Adrenal gland (tissue), 12 donors: ENCODE measurements around the gene PRICKLE4. TPM values are rescaled to one million over a fixed set of nuclear protein-coding genes. Genes with fewer than 3 reads are reported as not detected.

Experiments used
- DNase-seq, 7 donors: peaks; one replicate each; pipeline ENCODE4 v3.0.0-alpha.2; 2019 to 2020
- H3K27ac ChIP-seq, 5 donors: fragments of 200-600 bp; sonication (generic) in 4 of 5; 1 replicate in 3 of 5; 2 replicates in 2 of 5; pipeline versions ENCODE4 v1.5.1 to v1.8.0; 2016 to 2020; ENCODE audit warnings: mild to moderate bottlenecking in 1 of 5
- H3K27me3 ChIP-seq: fragments of 200-600 bp; 2 replicates; pipeline ENCODE4 v1.8.0; 2021
- H3K36me3 ChIP-seq, 2 donors: fragments of 200-600 bp; replicated peaks in 1 of 2; 1 replicate in 1 of 2; 2 replicates in 1 of 2; pipeline versions ENCODE4 v1.5.1 to v1.8.0; 2018 to 2022
- H3K4me1 ChIP-seq, 2 donors: fragments of 200-600 bp; replicated peaks in 1 of 2; 1 replicate in 1 of 2; 2 replicates in 1 of 2; pipeline versions ENCODE4 v1.5.1 to v1.8.0; 2018 to 2021
- H3K4me3 ChIP-seq, 4 donors: fragments of 200-600 bp; sonication (generic) in 3 of 4; one replicate each; pipeline ENCODE4 v1.5.1; 2016 to 2018
- H3K9me3 ChIP-seq, 3 donors: fragments of 200-600 bp; sonication (generic) in 1 of 3; replicated peaks in 1 of 3; 1 replicate in 2 of 3; 2 replicates in 1 of 3; pipeline versions ENCODE4 v1.5.1 to v1.8.0; 2016 to 2021
- POLR2A ChIP-seq, 2 donors: fragments of 450-650 bp; IDR thresholded peaks; one replicate each; pipeline ENCODE4 v1.6.1; 2017; ENCODE audit warnings: antibody characterized with exemption in 2 of 2, mild to moderate bottlenecking in 2 of 2, moderate library complexity in 1 of 2
- WGBS, 4 donors: extraction: QIAGEN DNeasy Blood & Tissue Kit in 2 of 4; methylation state at CpG; one replicate each; pipeline versions ENCODE4 v1.1.5 to v1.1.7; 2013 to 2017; 5-methylcytosine and 5-hydroxymethylcytosine counted together
- intact Hi-C, 2 donors: fragments of 100-400 bp; cut with DNase I; formaldehyde crosslinking; loops; one replicate each; pipeline versions ENCODE4 v1.14.1 to v1.15.0; 2022 to 2023
- polyA plus RNA-seq, 3 donors: library from polyadenylated mRNA; stranded (reverse); fragments of 200-250 nt in 2 of 3; fragments of 350-450 nt in 1 of 3; fragmentation: Illumina TruSeq in 1 of 3; extraction: RNeasy Lipid Tissue Mini Kit (QIAGEN cat#74804) in 1 of 3; gene quantifications; one replicate each; pipeline ENCODE4 v1.2.3, GENCODE V29; 2013 to 2014
- total RNA-seq, 9 donors: library from RNA; depleted of rRNA in 4 of 9; stranded (reverse); fragments of >200 nt in 4 of 9; fragments of 120-200 nt in 1 of 9; fragmentation: NEBNext Ultra II Directional in 1 of 9; extraction: Animal tissue kit (Norgen Biotek cat#: 25700) in 1 of 9; gene quantifications; one replicate each; pipeline versions ENCODE4 v1.1.0 to v1.2.4, GENCODE V29; 2013 to 2023
- TF ChIP-seq, protein P1 (sequence below), 6 experiments: fragments of 450-650 bp in 4 of 6; fragments of 200-600 bp in 2 of 6; sonication (generic) in 1 of 6; IDR thresholded peaks; 1 replicate in 5 of 6; 2 replicates in 1 of 6; pipeline versions ENCODE4 v1.5.1 to v1.8.0; 2016 to 2021; ENCODE audit warnings: antibody characterized with exemption in 6 of 6, mild to moderate bottlenecking in 2 of 6, moderate library complexity in 1 of 6
- donor health status: healthy with polysubstance abuse.
- donor health status: Bipolar disorder and iron deficiency.
- donor health status: DM: yes; HTN: yes; CAD: no.
- donor health status: DM: no; HTN: no; CAD: no.
- donor health status: DM: no; HTN: no; CAD: no.
- donor health status: DM: yes; HTN: yes; CAD: no.

The PRICKLE4 gene
- total and polyA plus RNA-seq, 12 donors, result 0.28 to 7.1 (median 3.8) TPM; not detected in 2

DNA sequence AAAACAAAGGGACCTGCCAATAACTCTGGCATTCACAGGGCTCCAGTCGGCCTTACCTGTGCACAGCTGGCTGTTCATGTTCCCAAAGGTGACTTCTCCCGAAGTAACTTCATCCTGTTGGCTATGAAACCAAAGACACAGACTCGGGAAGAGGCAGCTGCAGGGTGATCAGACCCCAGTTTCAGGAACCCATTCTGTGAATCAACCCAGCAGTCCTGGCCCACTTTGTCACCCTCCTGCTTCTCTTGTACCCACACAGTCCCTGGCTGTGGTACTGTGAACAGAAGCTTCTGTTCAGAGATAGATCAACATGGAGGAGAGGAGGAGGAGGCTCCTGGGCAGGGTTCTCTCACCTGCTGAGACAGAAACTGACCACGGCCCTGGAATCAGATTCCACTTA lies 24.7 kb upstream of the PRICKLE4 start:
- no peak for TF ChIP-seq POLR2A (IDR thresholded peaks at IDR 0.05)
- TF ChIP-seq, protein P1, sequence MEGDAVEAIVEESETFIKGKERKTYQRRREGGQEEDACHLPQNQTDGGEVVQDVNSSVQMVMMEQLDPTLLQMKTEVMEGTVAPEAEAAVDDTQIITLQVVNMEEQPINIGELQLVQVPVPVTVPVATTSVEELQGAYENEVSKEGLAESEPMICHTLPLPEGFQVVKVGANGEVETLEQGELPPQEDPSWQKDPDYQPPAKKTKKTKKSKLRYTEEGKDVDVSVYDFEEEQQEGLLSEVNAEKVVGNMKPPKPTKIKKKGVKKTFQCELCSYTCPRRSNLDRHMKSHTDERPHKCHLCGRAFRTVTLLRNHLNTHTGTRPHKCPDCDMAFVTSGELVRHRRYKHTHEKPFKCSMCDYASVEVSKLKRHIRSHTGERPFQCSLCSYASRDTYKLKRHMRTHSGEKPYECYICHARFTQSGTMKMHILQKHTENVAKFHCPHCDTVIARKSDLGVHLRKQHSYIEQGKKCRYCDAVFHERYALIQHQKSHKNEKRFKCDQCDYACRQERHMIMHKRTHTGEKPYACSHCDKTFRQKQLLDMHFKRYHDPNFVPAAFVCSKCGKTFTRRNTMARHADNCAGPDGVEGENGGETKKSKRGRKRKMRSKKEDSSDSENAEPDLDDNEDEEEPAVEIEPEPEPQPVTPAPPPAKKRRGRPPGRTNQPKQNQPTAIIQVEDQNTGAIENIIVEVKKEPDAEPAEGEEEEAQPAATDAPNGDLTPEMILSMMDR (IDR thresholded peaks at IDR 0.05), result no peak
- WGBS, 4 donors, result 72 to 100% (median 80%) methylated on average over 2 to 4 of the region's 4 CpGs
- Histone ChIP-seq H3K36me3 (no peaks in the 10 kb centered on the region), H3K4me1 (no peaks in the 10 kb centered on the region), H3K27ac (no peak overlapping the region), H3K27me3 (no peaks in the 10 kb centered on the region), H3K4me3 (no peak overlapping the region), H3K9me3 (no peaks in the 10 kb centered on the region)
- DNase-seq, result no peak
- intact Hi-C loops, result no loop called here

DNA sequence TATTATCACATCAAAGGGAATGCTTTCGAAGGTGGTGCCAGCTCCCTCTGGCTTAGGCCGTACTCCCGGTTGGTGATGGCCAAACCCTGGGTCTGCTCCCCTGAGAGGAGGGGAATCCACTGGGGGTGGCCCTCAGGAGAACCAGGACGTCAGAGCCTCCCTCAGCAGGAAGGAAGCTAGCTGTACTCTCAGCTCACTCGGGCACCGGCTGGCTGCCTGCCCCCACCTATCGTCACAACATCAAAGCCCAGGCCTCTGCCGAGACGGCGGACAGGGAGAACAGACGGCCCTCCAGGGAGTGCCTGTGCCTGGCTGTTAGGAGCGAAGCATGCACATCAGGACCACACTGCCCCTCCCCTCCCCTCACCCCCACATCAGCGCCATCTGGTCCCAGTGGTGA lies 24.2 kb upstream of the PRICKLE4 start:
- DNase-seq, result no peak
- Histone ChIP-seq H3K27me3 (no peaks in the 10 kb centered on the region), H3K9me3 (no peaks in the 10 kb centered on the region), H3K4me1 (no peaks in the 10 kb centered on the region), H3K36me3 (no peaks in the 10 kb centered on the region), H3K27ac (no peak overlapping the region), H3K4me3 (no peak overlapping the region)
- no peak for TF ChIP-seq POLR2A (IDR thresholded peaks at IDR 0.05)
- TF ChIP-seq, protein P1 (IDR thresholded peaks at IDR 0.05), result no peak
- 69 to 93% (median 73%) methylated on average over 2 to 13 of the region's 13 CpGs for WGBS, 4 donors
- intact Hi-C loops, result no loop called here

DNA sequence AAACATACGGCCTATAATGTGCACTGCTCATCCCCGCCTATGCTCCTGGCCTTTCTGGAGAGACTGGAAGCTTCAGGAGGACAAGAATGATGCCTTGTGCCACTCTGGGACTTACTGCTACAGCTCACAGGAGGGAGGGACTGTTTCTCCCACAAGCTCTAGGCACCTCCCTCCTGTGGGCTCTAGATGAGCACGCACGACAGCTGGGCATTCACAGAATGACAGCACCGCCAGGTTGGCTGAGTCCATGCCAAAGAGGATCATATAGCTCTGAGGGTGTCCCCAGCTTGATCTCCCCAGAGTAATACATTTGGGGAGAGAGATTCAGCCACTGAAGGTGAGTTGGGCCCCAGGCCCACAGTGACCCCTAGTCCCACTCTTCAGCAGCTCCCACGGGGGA lies 23.3 kb upstream of the PRICKLE4 start:
- no peak for DNase-seq
- H3K36me3 ChIP-seq, result no peaks in the 10 kb centered on the region
- no peak overlapping the region for H3K27ac ChIP-seq
- H3K4me3 ChIP-seq, result no peak overlapping the region
- no peaks in the 10 kb centered on the region for H3K9me3 ChIP-seq
- TF ChIP-seq, protein P1 (IDR thresholded peaks at IDR 0.05), result no peak
- no peak for TF ChIP-seq POLR2A (IDR thresholded peaks at IDR 0.05)
- H3K27me3 ChIP-seq, result no peaks in the 10 kb centered on the region
- H3K4me1 ChIP-seq, result no peaks in the 10 kb centered on the region
- WGBS, 4 donors, result 80 to 100% (median 92%) methylated on average over 1 to 6 of the region's 6 CpGs
- intact Hi-C loops, result no loop called here

DNA sequence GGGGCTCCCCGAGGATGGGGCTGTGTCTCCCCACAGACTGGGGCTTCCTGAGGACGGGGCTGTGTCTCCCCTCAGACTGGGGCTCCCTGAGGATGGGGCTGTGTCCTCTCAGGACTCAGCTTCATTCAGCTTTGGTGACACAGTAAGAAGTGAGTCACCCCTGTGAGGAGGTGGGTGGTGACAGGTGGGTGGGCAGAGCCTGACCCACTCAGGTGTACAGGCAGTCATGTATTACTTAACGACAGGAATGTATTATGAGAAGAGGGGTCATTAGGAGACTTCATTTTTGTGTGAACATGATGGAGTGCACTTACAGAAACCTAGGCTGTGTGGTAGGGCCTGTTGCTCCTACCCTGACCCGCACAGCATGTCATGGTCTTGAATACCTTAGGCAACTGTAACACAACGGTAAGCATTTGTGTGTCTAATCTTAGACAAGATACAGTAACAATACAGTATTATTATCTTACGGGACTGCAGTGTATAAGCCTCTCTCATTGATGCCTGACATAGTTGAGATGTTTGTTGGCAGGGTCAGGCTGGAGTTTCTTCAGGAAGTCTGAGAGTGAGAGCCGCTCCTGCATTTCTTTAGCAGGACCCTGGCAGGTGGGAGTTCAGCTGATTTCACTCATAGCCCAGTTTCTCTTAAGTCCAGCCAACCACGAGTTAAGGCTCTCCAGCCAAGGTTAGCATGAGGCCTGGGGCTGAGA lies 22.5 kb upstream of the PRICKLE4 start:
- TF ChIP-seq, protein P1 (IDR thresholded peaks at IDR 0.05), result no peak
- TF ChIP-seq POLR2A (IDR thresholded peaks at IDR 0.05), result no peak
- intact Hi-C loops, result no loop called here
- 70 to 88% (median 77%) methylated on average over 5 to 8 of the region's 8 CpGs for WGBS, 4 donors
- no peak overlapping the region for H3K27ac ChIP-seq
- no peak overlapping the region for H3K4me3 ChIP-seq
- H3K9me3 ChIP-seq, result no peaks in the 10 kb centered on the region
- H3K27me3 ChIP-seq, result no peaks in the 10 kb centered on the region
- no peaks in the 10 kb centered on the region for H3K4me1 ChIP-seq
- no peaks in the 10 kb centered on the region for H3K36me3 ChIP-seq
- DNase-seq, result no peak
